Astrocyte of the spinal cord (primary cell): ENCODE results near the gene ATP7B.

Source experiments
- DNase-seq: peaks from one replicate; pipeline ENCODE4 v3.0.0; 2011; ENCODE audit warnings: low read depth, low spot score
- H3K4me3 ChIP-seq: 2 replicates; pipeline ENCODE4 v1.5.1; 2011; ENCODE audit warnings: low read depth, mild to moderate bottlenecking, low read length, moderate library complexity
- CTCF ChIP-seq: IDR thresholded peaks from 2 replicates; pipeline ENCODE4 v1.5.1; 2012; ENCODE audit warnings: low read depth, mild to moderate bottlenecking, low read length, inconsistent platforms
- in situ Hi-C: cut with HindIII; loops from 2 replicates; pipeline ENCODE4 v1.10.0; 2017; ENCODE audit warnings: low sequenced_read_pairs

ATP7B gene

GRCh38 chr13:51944428-51944827, 66.8 kb downstream of the ATP7B start:
- TF ChIP-seq CTCF, result no peak
- no peak for DNase-seq
- no peak overlapping the region for H3K4me3 ChIP-seq
- in situ Hi-C loops, result no loop called here

- TF ChIP-seq CTCF, result no peak
- no peak overlapping the region for H3K4me3 ChIP-seq
- no peak for DNase-seq
- in situ Hi-C loops, result no loop called here
Measured at GRCh38 chr13:51943721-51944120, 67.5 kb downstream of the ATP7B start.

- TF ChIP-seq CTCF, result no peak
- in situ Hi-C loops, result no loop called here
- DNase-seq, result no peak
- no peak overlapping the region for H3K4me3 ChIP-seq
Measured at GRCh38 chr13:51942189-51942588, 69.1 kb downstream of the ATP7B start.

- no peak overlapping the region for H3K4me3 ChIP-seq
Measured at GRCh38 chr13:51938454-51938853, 72.8 kb downstream of the ATP7B start.

GRCh38 chr13:51937320-51938290, 73.6 kb downstream of the ATP7B start:
- no peak for TF ChIP-seq CTCF
- no peak for DNase-seq

More at GRCh38 chr13:51938454-51938853, 72.8 kb downstream of the ATP7B start:
- TF ChIP-seq CTCF, result no peak
- in situ Hi-C loops, result no loop called here
- no peak for DNase-seq

GRCh38 chr13:51935326-51936171, 75.7 kb downstream of the ATP7B start:
- in situ Hi-C loops, result no loop called here
- DNase-seq, result no peak
- TF ChIP-seq CTCF, result peak; percentile 26
- no peak overlapping the region for H3K4me3 ChIP-seq

More at GRCh38 chr13:51937320-51938290, 73.6 kb downstream of the ATP7B start:
- H3K4me3 ChIP-seq, result no peak overlapping the region
- in situ Hi-C loops, result no loop called here
